ENCODE results near the gene IL19. TPM values are rescaled to one million over a fixed set of nuclear protein-coding genes. Genes with fewer than 3 reads are reported as not detected.

The IL19 gene
- polyA plus RNA-seq, 1 experiment: 0.07 TPM

DNA sequence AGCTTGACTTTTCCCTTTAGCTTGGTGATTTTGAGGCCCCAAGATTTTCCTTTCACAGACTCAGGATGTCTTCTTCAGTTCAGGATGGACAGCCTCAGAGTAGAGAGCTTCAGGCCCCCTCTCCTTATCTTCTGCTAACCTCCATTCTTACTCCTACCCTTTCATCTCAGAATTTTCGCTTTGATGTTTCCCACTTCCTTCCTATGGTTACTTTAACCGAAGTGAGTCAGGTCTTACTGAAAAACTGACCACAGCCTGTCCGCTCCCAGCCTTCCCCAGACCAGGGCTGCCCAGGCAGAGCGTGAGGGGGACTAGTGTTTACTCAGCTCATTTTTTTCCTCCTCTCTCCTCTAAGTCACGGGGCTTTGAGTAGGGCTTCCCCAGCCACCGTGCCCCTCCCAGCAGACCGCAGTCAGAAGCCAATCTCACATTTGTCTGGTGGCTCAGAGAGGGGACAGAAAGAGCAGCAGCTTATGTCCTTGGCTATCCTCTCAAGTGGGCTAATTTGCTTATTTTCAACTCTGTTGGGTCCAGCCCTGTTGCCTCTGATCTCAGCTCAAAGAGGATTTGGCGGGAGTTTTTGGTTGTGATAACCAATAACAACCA is 4.2 kb upstream of the IL19 start:
- Histone ChIP-seq H3K9me3 (ENCODE audit: control insufficient read depth, insufficient read depth, low read length) (peaks cover 4% of the 10 kb centered on the region; the same call in 1 of the 2 replicates), H3K27me3 (ENCODE audit: control insufficient read depth, insufficient read depth, low read length) (no peaks in the 10 kb centered on the region), H3K4me3 (ENCODE audit: low read depth, low read length) (no peak overlapping the region), H3K27ac (ENCODE audit: low read depth, low read length) (no peak overlapping the region)
- peak; percentile 74 for DNase-seq (ENCODE audit: low read depth, low spot score)
- TF ChIP-seq, protein P1, sequence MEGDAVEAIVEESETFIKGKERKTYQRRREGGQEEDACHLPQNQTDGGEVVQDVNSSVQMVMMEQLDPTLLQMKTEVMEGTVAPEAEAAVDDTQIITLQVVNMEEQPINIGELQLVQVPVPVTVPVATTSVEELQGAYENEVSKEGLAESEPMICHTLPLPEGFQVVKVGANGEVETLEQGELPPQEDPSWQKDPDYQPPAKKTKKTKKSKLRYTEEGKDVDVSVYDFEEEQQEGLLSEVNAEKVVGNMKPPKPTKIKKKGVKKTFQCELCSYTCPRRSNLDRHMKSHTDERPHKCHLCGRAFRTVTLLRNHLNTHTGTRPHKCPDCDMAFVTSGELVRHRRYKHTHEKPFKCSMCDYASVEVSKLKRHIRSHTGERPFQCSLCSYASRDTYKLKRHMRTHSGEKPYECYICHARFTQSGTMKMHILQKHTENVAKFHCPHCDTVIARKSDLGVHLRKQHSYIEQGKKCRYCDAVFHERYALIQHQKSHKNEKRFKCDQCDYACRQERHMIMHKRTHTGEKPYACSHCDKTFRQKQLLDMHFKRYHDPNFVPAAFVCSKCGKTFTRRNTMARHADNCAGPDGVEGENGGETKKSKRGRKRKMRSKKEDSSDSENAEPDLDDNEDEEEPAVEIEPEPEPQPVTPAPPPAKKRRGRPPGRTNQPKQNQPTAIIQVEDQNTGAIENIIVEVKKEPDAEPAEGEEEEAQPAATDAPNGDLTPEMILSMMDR (IDR thresholded peaks at IDR 0.05; ENCODE audit: low read depth, low read length): no peak
- ChIA-PET POLR2A (interaction anchor here (0.9 to 1.1 kb wide), 2 partner anchors 21 to 51 kb away, joined by 3 to 5 read pairs; no protein-coding TSS in a partner anchor), CTCF (interaction anchor here (0.7 to 3.5 kb wide), 4 partner anchors 32 to 146 kb away, joined by 3 to 18 read pairs (median 8); partner anchors contain the start of gene IL20)

DNA sequence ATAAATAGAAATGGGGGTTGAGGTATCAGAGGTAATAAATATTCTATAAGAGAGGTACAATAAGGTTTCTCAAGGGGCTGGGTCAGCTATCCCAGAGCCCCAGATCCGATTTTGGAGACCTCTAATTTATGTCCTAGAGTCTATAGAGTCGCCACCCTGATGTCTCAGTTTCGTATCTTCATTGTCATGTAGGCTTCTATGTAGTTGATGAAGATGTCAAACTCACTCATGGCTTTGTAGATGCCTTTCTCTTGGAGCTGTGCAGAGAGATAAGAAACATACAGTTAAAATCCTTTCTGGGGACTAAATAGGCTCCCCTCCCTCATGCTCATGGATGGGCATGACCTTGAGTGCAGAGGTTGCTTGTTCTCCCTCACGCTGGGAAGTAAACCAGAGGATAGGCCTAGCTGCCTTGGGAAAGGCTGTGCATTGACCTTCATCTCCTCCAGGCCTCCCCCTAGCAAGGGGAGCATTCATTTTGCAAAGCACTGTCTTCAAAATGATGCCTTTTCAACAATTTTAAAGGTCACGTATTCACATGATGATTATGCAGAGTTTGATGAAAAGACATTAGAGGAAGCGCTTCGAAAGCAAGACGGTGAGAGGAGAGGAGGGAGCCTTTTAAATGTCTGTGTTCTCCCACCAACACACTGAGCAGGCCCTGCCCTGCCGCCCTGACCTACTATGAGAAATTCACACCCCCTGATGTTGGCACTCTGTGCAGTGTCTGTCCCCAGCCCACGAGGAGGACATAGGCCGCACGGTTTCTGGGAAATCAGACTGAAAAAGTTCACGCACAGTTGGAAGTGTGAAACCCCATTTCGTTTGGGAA is 1.9 kb upstream of the IL19 start:
- ChIA-PET CTCF (interaction anchor here (1.0 to 3.5 kb wide), 5 partner anchors 32 to 143 kb away, joined by 3 to 18 read pairs (median 4); no protein-coding TSS in a partner anchor), POLR2A (no interaction called here)

DNA sequence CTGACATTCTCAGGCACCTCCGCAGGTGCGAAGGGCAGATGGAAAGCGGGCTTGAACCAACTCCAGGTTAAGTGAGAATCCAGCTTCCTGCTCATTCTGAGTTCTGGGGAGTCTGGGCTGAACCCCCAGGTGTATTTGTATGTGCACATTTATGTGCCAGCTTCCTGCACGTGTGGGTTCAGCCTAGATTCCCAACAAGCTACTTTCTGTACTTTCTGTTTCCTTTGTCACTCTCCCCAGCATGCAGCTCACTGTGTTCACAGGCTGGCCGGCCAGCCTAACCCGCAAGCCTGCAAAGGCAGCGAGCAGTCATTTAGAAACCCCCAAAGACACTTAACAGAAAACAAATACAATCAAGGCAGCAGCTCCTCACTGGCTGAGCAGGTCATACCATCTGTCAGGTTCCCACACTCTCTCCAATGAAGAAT is 1.3 kb upstream of the IL19 start:
- peaks cover 3% of the 10 kb centered on the region for H3K27me3 ChIP-seq (ENCODE audit: control insufficient read depth, insufficient read depth, low read length)
- no peak overlapping the region for H3K4me3 ChIP-seq (ENCODE audit: low read depth, low read length)
- CTCF ChIA-PET: interaction anchor here (1.1 to 2.2 kb wide), 3 partner anchors 8 to 142 kb away, joined by 3 to 8 read pairs (median 4); no protein-coding TSS in a partner anchor
- H3K9me3 ChIP-seq (ENCODE audit: control insufficient read depth, insufficient read depth, low read length): no peaks in the 10 kb centered on the region; the same call in 1 of the 2 replicates
- TF ChIP-seq, protein P1 (IDR thresholded peaks at IDR 0.05; ENCODE audit: low read depth, low read length): no peak
- POLR2A ChIA-PET: no interaction called here
- no peak for DNase-seq (ENCODE audit: low read depth, low spot score)
- H3K27ac ChIP-seq (ENCODE audit: low read depth, low read length): no peak overlapping the region

More for the DNA sequence above, 1.9 kb upstream of the IL19 start:
- Histone ChIP-seq H3K27me3 (ENCODE audit: control insufficient read depth, insufficient read depth, low read length) (peaks cover 3% of the 10 kb centered on the region), H3K4me3 (ENCODE audit: low read depth, low read length) (no peak overlapping the region), H3K9me3 (ENCODE audit: control insufficient read depth, insufficient read depth, low read length) (peaks cover 2% of the 10 kb centered on the region; the same call in 1 of the 2 replicates), H3K27ac (ENCODE audit: low read depth, low read length) (no peak overlapping the region)
- DNase-seq (ENCODE audit: low read depth, low spot score): no peak
- TF ChIP-seq, protein P1 (IDR thresholded peaks at IDR 0.05; ENCODE audit: low read depth, low read length): no peak

DNA sequence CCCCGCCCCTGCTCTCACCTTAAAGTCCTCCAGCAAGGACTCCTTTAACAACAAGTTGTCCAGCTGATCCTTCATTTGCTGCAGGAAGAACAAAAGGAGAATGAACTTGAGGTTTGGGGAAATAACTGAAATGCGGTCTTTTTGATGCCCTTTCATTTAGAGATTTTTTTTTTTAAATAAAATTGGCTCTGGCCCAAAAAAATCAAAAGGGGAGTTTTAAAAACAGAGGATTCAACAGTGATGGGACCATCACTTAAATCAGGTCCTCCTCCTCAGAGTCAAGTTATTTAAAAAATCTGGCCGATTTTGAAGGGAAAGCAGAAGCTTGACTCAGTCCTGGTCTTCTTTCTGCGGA is 742 bp downstream of the IL19 start:
- no peak for DNase-seq (ENCODE audit: low read depth, low spot score)
- ChIA-PET POLR2A (no interaction called here), CTCF (interaction anchor here (0.9 to 2.2 kb wide), 3 partner anchors 10 to 141 kb away, joined by 4 to 8 read pairs (median 5); no protein-coding TSS in a partner anchor)
- TF ChIP-seq, protein P1 (IDR thresholded peaks at IDR 0.05; ENCODE audit: low read depth, low read length): no peak
- H3K27me3 ChIP-seq (ENCODE audit: control insufficient read depth, insufficient read depth, low read length): peaks cover 3% of the 10 kb centered on the region
- no peak overlapping the region for H3K27ac ChIP-seq (ENCODE audit: low read depth, low read length)
- no peaks in the 10 kb centered on the region for H3K9me3 ChIP-seq (ENCODE audit: control insufficient read depth, insufficient read depth, low read length)
- no peak overlapping the region for H3K4me3 ChIP-seq (ENCODE audit: low read depth, low read length)
